Loucy (cell line): Measurements from ENCODE around the gene SLC35B1.

Experiments
- H2AFZ ChIP-seq: fragments of 200-600 bp; sonication (generic); 2 replicates; pipeline ENCODE4 v1.6.0; 2016; ENCODE audit warnings: antibody characterized with exemption, mild to moderate bottlenecking, low read length, moderate library complexity
- H3F3A ChIP-seq: fragments of 200-600 bp; 2 replicates; pipeline ENCODE4 v1.6.0; 2016; ENCODE audit warnings: antibody characterized with exemption, low read depth, mild to moderate bottlenecking
- H3K27me3 ChIP-seq: fragments of 200-600 bp; sonication (generic); 2 replicates; pipeline ENCODE4 v1.6.1; 2014; ENCODE audit warnings: low read length, mild to moderate bottlenecking; ENCODE audit not compliant: insufficient read depth, poor library complexity, severe bottlenecking
- H3K36me3 ChIP-seq: fragments of 200-600 bp; sonication (generic); 2 replicates; pipeline ENCODE4 v1.6.1; 2016; ENCODE audit warnings: low read length; ENCODE audit not compliant: insufficient read depth
- H3K4me1 ChIP-seq: fragments of 200-600 bp; sonication (generic); 2 replicates; pipeline ENCODE4 v1.5.1; 2014; ENCODE audit warnings: low read length, mild to moderate bottlenecking; ENCODE audit not compliant: insufficient read depth, poor library complexity, severe bottlenecking
- H3K4me2 ChIP-seq: fragments of 200-600 bp; sonication (generic); 2 replicates; pipeline ENCODE4 v1.6.0; 2014; ENCODE audit warnings: antibody characterized with exemption, low read length, low read depth, mild to moderate bottlenecking; ENCODE audit not compliant: poor library complexity, severe bottlenecking
- H3K4me3 ChIP-seq: fragments of 200-600 bp; sonication (generic); 2 replicates; pipeline ENCODE4 v1.5.1; 2014; ENCODE audit warnings: low read length, mild to moderate bottlenecking, mixed read lengths; ENCODE audit not compliant: poor library complexity, severe bottlenecking
- H3K79me2 ChIP-seq: fragments of 200-600 bp; sonication (generic); 2 replicates; pipeline ENCODE4 v1.6.1; 2014; ENCODE audit warnings: low read length; ENCODE audit not compliant: insufficient read depth
- H3K9ac ChIP-seq: fragments of 200-600 bp; sonication (generic); 2 replicates; pipeline ENCODE4 v1.6.0; 2014; ENCODE audit warnings: mild to moderate bottlenecking, low read depth, low read length, moderate library complexity; ENCODE audit not compliant: poor library complexity, severe bottlenecking
- H3K9me2 ChIP-seq: fragments of 200-600 bp; sonication (generic); replicated peaks from 2 replicates; pipeline ENCODE4 v1.6.1; 2016; ENCODE audit warnings: low read depth, low read length, mixed read lengths
- H3K9me3 ChIP-seq: fragments of 200-600 bp; sonication (generic); 2 replicates; pipeline ENCODE4 v1.6.1; 2014; ENCODE audit warnings: mild to moderate bottlenecking, antibody characterized with exemption, low read length, low read depth; ENCODE audit not compliant: insufficient read depth
- H4K20me1 ChIP-seq: fragments of 200-600 bp; sonication (generic); 2 replicates; pipeline ENCODE4 v1.6.0; 2014; ENCODE audit warnings: antibody characterized with exemption, low read length, mild to moderate bottlenecking; ENCODE audit not compliant: insufficient read depth, poor library complexity, severe bottlenecking
- EZH2phosphoT487 ChIP-seq: fragments of 200-600 bp; IDR thresholded peaks from 2 replicates; pipeline ENCODE4 v1.6.1; 2018; ENCODE audit warnings: antibody characterized with exemption, mild to moderate bottlenecking, moderate library complexity, borderline replicate concordance
- TF ChIP-seq, protein P1 (sequence below): fragments of 200-600 bp; sonication (generic); conservative IDR thresholded peaks from 2 replicates; pipeline ENCODE4 v1.5.1; 2014; ENCODE audit warnings: mild to moderate bottlenecking, antibody characterized with exemption, low read length

The SLC35B1 gene

DNA sequence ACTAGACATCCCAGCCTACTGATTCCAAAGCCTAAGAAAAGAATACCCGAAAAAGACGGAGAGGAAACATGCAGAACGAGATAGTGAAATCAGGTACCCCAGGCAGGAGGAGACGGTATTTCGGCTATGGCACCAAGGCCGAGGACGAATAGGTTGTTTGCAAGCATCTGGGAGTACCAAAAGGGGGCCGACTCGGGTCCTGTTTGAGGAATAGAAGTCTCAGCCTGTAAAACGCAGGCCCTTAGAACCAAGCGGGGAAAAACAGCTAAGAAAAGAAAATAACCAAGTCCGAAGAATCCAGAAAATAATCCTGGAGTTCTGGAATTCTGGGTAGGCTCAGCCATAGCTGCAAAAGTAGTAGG is 537 bp downstream of the SLC35B1 start:
- Histone ChIP-seq H4K20me1 (peaks cover 3% of the 10 kb centered on the region), H3K4me2 (peak overlapping the region; percentile 92), H3K9me3 (no peaks in the 10 kb centered on the region), H3K4me3 (peak overlapping the region; percentile 85), H3K9ac (peak overlapping the region; percentile 82), H3F3A (peaks cover 5% of the 10 kb centered on the region; the same call in 1 of the 2 replicates), H2AFZ (no peak overlapping the region), H3K36me3 (peaks cover 55% of the 10 kb centered on the region), H3K4me1 (peaks cover 11% of the 10 kb centered on the region), H3K27me3 (no peaks in the 10 kb centered on the region), H3K9me2 (no peaks in the 10 kb centered on the region), H3K79me2 (peaks cover 32% of the 10 kb centered on the region)
- no peak for TF ChIP-seq EZH2phosphoT487
- TF ChIP-seq, protein P1, sequence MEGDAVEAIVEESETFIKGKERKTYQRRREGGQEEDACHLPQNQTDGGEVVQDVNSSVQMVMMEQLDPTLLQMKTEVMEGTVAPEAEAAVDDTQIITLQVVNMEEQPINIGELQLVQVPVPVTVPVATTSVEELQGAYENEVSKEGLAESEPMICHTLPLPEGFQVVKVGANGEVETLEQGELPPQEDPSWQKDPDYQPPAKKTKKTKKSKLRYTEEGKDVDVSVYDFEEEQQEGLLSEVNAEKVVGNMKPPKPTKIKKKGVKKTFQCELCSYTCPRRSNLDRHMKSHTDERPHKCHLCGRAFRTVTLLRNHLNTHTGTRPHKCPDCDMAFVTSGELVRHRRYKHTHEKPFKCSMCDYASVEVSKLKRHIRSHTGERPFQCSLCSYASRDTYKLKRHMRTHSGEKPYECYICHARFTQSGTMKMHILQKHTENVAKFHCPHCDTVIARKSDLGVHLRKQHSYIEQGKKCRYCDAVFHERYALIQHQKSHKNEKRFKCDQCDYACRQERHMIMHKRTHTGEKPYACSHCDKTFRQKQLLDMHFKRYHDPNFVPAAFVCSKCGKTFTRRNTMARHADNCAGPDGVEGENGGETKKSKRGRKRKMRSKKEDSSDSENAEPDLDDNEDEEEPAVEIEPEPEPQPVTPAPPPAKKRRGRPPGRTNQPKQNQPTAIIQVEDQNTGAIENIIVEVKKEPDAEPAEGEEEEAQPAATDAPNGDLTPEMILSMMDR: peak; percentile 35; the same call in 1 of the 2 replicates

DNA sequence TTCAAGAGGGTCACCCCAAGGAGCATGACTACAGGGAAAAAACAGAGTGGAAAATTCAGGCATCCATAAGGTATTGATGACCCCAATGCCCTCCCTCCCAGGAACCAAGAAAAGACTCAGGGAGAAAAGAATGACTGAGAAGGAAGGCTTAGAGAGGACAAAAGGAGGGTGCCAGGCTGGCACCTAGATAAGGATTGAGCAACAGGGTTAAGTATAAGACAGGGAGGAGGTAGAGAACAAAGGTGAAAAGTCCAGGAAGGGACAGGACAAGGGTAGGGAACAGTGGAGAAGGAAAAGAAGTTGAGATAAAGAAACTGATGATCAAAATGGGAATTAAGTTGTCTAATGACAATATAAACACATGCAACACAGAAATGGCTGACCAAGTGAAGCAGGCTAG is 2.5 kb downstream of the SLC35B1 start:
- TF ChIP-seq EZH2phosphoT487: no peak
- TF ChIP-seq, protein P1: no peak
- H4K20me1 ChIP-seq: peaks cover 3% of the 10 kb centered on the region
- H3K4me2 ChIP-seq: peak overlapping the region; percentile 10
- H3F3A ChIP-seq: peaks cover 5% of the 10 kb centered on the region; the same call in 1 of the 2 replicates
- peaks cover 12% of the 10 kb centered on the region for H3K4me1 ChIP-seq
- H3K4me3 ChIP-seq: no peak overlapping the region
- H2AFZ ChIP-seq: no peak overlapping the region
- no peaks in the 10 kb centered on the region for H3K27me3 ChIP-seq
- peaks cover 32% of the 10 kb centered on the region for H3K79me2 ChIP-seq
- H3K9me2 ChIP-seq: no peaks in the 10 kb centered on the region
- peaks cover 55% of the 10 kb centered on the region for H3K36me3 ChIP-seq
- no peak overlapping the region for H3K9ac ChIP-seq
- no peaks in the 10 kb centered on the region for H3K9me3 ChIP-seq

DNA sequence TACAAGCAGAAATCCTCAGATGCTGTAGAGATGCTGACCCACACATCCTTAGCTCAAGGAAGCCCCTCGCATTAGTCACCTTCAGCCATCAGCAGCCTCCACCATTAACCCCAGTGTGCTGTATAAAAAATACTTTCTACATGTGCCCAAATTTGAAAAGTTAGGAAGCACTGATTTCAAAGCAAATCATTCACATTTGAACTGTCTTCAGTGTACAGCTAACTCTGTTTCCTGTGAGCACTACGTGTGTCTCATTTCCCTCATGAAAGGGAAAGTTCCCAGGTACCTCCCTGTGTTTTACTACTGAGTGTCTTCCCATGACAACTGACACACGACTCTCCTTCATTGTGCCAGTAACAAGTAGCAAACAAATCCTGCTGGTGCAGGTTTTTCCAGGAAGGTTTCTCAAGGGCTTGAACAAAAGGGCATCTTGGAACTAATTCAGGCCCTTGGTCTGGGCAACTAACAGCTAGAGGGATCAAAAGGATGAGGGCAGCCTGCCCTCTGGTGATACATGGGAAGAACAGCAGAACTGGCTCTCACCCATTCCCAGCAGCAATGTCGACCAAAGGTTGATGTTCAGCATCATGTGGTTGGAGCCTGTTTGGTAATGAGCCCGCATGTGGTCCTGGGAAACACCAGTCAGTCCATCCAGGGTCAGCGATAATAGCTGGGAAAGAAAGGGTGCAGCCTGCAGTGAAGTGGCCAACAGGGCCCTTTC is 4.0 kb downstream of the SLC35B1 start:
- TF ChIP-seq, protein P1: peak; percentile 70
- TF ChIP-seq EZH2phosphoT487: no peak
- H2AFZ ChIP-seq: no peak overlapping the region
- no peak overlapping the region for H3K4me2 ChIP-seq
- no peak overlapping the region for H3K4me3 ChIP-seq
- H3K36me3 ChIP-seq: peaks cover 46% of the 10 kb centered on the region
- H3K9me3 ChIP-seq: no peaks in the 10 kb centered on the region
- H4K20me1 ChIP-seq: peaks cover 3% of the 10 kb centered on the region
- no peaks in the 10 kb centered on the region for H3K9me2 ChIP-seq
- H3K9ac ChIP-seq: no peak overlapping the region
- peaks cover 18% of the 10 kb centered on the region for H3K4me1 ChIP-seq
- H3K79me2 ChIP-seq: peaks cover 32% of the 10 kb centered on the region
- no peaks in the 10 kb centered on the region for H3K27me3 ChIP-seq
- no peaks in the 10 kb centered on the region for H3F3A ChIP-seq
